Measurements from ENCODE around the gene HDGFL1.

- TF ChIP-seq CTCF (IDR thresholded peaks at IDR 0.05; ENCODE audit: insufficient read depth, low read length, poor library complexity, severe bottlenecking): no peak
- TF ChIP-seq EZH2phosphoT487 (conservative IDR thresholded peaks at IDR 0.05; ENCODE audit: low read length): no peak
Measured at GRCh38 chr6:22568854-22569253, 512 bp upstream of the HDGFL1 start.
